ENCODE measurements around the gene MYH9. TPM values are rescaled to one million over a fixed set of nuclear protein-coding genes. Genes with fewer than 3 reads are reported as not detected.

The MYH9 gene
- total RNA-seq, 1 experiment from 2014 or later: 653 TPM

DNA sequence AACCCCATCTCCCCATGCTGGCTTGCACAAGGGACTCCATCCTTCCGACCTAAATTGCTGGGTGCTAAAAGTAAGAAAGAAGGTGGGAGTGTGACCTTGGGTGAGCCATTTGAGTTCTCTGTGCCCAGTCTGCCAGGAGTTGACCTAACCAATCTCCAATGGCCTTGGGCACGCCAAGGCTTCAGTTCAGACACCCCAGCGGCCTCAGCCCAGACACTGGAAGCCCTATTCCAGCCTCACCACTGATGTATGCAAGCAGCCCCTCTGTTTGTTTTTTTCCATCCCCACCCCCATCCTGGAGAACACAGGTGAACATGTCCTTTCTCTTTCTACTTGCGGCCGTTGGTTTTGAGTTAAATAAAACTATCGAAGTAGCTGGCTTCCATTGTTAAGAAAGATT is 31.9 kb downstream of the MYH9 start:
- no TSS peak for BruUV-seq (replicated peaks)
- H3K4me1 Mint-ChIP-seq (ENCODE audit: insufficient read depth, unreplicated experiment): peaks cover 68% of the 10 kb centered on the region
- H3K36me3 Mint-ChIP-seq (ENCODE audit: insufficient read depth, unreplicated experiment): peaks cover 32% of the 10 kb centered on the region

DNA sequence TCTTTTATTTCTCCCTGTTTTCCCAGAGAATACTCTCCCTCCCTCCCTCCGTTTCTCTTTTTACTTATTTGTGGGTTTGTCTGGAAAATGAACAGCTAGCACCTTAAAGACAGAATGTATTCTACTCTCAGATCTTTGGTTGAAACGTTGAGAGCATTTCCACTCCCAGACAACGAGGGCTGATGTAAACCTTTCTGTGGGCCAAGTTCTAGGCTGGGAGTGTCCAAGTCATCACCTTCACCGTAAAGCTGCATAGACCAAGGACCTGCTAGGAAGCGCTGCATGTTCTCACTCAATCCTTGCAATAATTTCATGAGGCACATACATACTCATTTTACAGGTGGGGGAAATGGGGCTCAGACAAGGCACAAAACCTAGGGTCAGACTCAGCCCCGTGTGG is 32.4 kb downstream of the MYH9 start:
- ChIA-PET CTCF (interaction anchor here (0.5 to 1.5 kb wide), 4 partner anchors 10 to 31 kb away, joined by 3 to 7 read pairs (median 3); no protein-coding TSS in a partner anchor), POLR2A (interaction anchor here (0.6 to 5.5 kb wide), 7 partner anchors 10 to 126 kb away, joined by 3 to 39 read pairs (median 8); partner anchors contain the start of genes MYH9 and TXN2)
- peaks cover 32% of the 10 kb centered on the region for H3K36me3 Mint-ChIP-seq (ENCODE audit: insufficient read depth, unreplicated experiment)
- H3K27me3 Mint-ChIP-seq (ENCODE audit: insufficient read depth, unreplicated experiment): no peaks in the 10 kb centered on the region
- no peak overlapping the region for H3K4me3 Mint-ChIP-seq (ENCODE audit: unreplicated experiment)
- no peaks in the 10 kb centered on the region for H3K9me3 Mint-ChIP-seq (ENCODE audit: unreplicated experiment)
- H3K27ac Mint-ChIP-seq (ENCODE audit: low read depth, unreplicated experiment): peak overlapping the region; percentile 66
- BruUV-seq (replicated peaks): no TSS peak
- peak; percentile 37 for DNase-seq (ENCODE audit: unreplicated experiment)
- H3K4me1 Mint-ChIP-seq (ENCODE audit: insufficient read depth, unreplicated experiment): peaks cover 73% of the 10 kb centered on the region
- TF ChIP-seq, protein P1, sequence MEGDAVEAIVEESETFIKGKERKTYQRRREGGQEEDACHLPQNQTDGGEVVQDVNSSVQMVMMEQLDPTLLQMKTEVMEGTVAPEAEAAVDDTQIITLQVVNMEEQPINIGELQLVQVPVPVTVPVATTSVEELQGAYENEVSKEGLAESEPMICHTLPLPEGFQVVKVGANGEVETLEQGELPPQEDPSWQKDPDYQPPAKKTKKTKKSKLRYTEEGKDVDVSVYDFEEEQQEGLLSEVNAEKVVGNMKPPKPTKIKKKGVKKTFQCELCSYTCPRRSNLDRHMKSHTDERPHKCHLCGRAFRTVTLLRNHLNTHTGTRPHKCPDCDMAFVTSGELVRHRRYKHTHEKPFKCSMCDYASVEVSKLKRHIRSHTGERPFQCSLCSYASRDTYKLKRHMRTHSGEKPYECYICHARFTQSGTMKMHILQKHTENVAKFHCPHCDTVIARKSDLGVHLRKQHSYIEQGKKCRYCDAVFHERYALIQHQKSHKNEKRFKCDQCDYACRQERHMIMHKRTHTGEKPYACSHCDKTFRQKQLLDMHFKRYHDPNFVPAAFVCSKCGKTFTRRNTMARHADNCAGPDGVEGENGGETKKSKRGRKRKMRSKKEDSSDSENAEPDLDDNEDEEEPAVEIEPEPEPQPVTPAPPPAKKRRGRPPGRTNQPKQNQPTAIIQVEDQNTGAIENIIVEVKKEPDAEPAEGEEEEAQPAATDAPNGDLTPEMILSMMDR (IDR thresholded peaks at IDR 0.05; ENCODE audit: unreplicated experiment): no peak
- intact Hi-C loops (cut with micrococcal nuclease): no loop called here

More for the DNA sequence above, 31.9 kb downstream of the MYH9 start:
- TF ChIP-seq, protein P1 (IDR thresholded peaks at IDR 0.05; ENCODE audit: unreplicated experiment): no peak
- peak overlapping the region; percentile 66 for H3K27ac Mint-ChIP-seq (ENCODE audit: low read depth, unreplicated experiment)
- H3K9me3 Mint-ChIP-seq (ENCODE audit: unreplicated experiment): no peaks in the 10 kb centered on the region
- no peak overlapping the region for H3K4me3 Mint-ChIP-seq (ENCODE audit: unreplicated experiment)
- ChIA-PET CTCF (interaction anchor here (0.8 to 1.4 kb wide), 3 partner anchors 15 to 31 kb away, joined by 3 to 7 read pairs (median 3); no protein-coding TSS in a partner anchor), POLR2A (interaction anchor here (0.7 to 5.5 kb wide), 9 partner anchors 9 to 32 kb away, joined by 3 to 39 read pairs (median 4); partner anchors contain the start of gene MYH9)
- DNase-seq (ENCODE audit: unreplicated experiment): no peak
- intact Hi-C loops (cut with micrococcal nuclease): no loop called here
- no peaks in the 10 kb centered on the region for H3K27me3 Mint-ChIP-seq (ENCODE audit: insufficient read depth, unreplicated experiment)

DNA sequence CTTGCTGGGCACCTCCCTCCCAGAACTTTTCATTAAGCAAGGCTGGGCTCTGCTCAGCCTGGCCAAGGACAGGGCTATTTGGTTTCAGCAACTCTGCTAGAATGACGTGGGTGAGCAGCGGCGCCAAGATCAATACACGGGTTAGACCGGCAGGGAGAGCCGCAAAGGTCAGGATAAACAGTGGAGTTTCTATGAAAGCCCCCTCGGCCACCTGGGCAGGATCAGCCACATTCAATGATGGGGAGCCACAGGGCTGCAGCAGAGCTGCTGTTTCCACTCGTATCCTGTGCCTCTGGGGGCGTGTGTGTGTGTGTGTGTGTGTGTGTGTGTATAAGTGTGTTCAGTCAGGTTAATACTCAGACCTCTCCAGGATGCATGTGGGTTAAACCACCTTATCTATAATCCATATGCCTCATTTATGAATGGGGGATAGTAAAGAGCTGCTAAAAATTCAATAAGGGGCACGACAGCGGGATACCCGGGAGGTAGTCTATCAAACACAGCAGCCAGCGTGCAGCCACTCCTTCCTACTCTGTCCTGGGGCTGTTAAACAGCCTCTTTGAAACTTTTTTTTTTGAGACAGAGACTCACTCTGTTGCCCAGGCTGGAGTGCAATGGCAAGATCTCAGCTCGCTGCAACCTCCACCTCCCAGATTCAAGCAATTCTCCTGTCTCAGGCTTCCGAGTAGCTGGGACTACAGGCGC is 34.8 kb downstream of the MYH9 start:
- H3K9me3 Mint-ChIP-seq (ENCODE audit: unreplicated experiment): no peaks in the 10 kb centered on the region
- BruUV-seq (replicated peaks): no TSS peak
- CTCF ChIA-PET: interaction anchor here (0.8 to 1.8 kb wide), 5 partner anchors 17 to 118 kb away, joined by 3 to 9 read pairs (median 3); no protein-coding TSS in a partner anchor
- peak overlapping the region; percentile 55 for H3K4me3 Mint-ChIP-seq (ENCODE audit: unreplicated experiment)
- TF ChIP-seq, protein P1 (IDR thresholded peaks at IDR 0.05; ENCODE audit: unreplicated experiment): no peak
- peaks cover 34% of the 10 kb centered on the region for H3K36me3 Mint-ChIP-seq (ENCODE audit: insufficient read depth, unreplicated experiment)
- H3K4me1 Mint-ChIP-seq (ENCODE audit: insufficient read depth, unreplicated experiment): peaks cover 64% of the 10 kb centered on the region
- peak overlapping the region; percentile 83 for H3K27ac Mint-ChIP-seq (ENCODE audit: low read depth, unreplicated experiment)
- DNase-seq (ENCODE audit: unreplicated experiment): peak; percentile 83
- intact Hi-C loops (cut with micrococcal nuclease): loop anchor here (2.0 to 5.0 kb wide), 2 partner anchors 20 to 34 kb away; partner anchors contain the start of gene MYH9
- no peaks in the 10 kb centered on the region for H3K27me3 Mint-ChIP-seq (ENCODE audit: insufficient read depth, unreplicated experiment)
- POLR2A ChIA-PET: interaction anchor here (0.7 to 5.5 kb wide), 11 partner anchors 8 to 63 kb away, joined by 3 to 39 read pairs (median 7); partner anchors contain the start of gene MYH9

Measured in MCF 10A (cell line).